DMS79 (cell line): ENCODE data around the gene TMEM220.
"Not testable (repeated sequence)": the region's sequence is repeated elsewhere in the genome, so short reads cannot be mapped to it uniquely, and the experiment has no call there.

Source experiments
- DNase-seq: peaks from one replicate; lab custom pipeline; 2025; lab: John Stamatoyannopoulos, UW

Gene TMEM220

DNA sequence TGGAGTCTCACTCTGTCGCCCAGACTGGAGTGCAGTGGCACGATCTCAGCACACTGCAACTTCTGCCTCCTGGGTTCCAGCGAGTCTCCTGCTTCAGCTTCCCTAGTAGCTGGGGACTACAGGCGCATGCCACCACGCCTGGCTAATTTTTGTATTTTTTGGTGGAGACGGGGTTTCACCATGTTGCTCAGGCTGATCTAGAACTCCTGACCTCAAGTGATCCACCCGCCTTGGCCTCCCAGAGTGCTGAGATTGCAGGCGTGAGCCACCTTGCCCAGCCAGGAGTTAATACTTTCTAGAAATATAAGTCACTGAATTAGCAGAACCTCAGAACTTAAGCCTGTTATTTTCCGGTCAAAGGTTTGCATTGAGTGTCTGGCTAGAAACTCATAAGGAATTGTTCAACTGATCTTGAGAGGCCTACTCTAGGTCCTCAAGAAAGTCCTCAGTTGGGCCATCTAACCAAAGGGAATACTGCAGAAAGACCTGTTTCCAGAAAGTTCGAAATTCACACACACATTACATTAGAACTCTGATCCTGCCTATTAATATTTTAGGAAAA, 1.4 kb downstream of the TMEM220 start:
- DNase-seq, result no peak

DNA sequence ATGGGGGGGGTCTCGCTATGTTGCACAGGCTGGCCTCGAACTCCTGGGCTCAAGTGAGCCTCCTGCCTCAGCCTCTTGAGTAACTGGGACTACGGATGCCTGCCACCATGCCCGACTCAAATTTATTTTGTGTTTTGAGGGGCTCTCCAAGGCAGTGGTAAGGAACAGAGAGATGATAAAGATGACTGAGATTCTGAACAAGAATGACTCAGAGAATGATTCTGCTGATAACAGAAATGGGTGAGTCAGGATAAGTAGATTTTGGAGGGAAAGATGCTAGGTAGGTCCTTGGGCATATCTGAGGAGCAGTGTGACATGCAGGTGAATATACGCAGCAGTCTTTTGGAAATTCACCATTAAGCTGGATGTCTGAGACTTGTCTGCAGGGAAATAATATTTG, 2.6 kb downstream of the TMEM220 start:
- DNase-seq, result no peak

DNA sequence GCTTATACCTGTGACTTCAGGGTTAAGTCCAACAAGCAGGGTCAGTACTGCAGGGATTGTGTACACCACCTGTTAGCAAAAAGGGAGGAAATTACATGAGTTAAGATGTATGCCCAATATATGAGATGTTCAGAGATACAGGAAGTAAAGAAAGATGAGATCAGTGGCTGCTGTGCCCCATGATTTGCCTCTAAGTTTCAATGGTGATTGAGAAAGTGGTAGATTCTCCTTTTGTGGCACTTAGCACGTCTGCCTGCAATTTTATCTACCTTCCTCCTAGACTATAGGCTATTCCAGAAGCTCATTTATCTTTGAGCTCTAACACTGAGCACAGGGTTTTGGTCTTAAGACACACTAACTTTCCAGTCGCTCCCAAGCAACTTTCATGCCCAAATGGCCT, 3.6 kb downstream of the TMEM220 start:
- DNase-seq, result no peak

DNA sequence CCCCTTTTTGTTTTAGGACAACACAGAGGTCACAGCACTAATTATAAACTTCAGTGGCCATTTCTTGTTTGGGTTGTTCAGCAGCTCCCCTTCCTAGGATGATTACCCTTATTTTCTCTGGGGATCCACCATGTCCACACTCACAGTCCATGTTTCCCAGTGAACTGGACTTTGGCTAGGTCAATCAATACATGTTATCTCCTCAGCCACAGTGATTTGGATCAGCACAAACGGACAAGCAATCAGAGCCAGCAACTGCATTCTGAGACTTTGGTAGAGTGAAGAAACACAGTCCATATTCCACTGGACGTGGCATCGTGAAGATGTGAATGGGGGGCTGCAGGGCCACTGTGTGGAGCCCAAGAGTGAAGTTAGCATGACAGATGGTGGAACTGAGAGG, 4.6 kb downstream of the TMEM220 start:
- DNase-seq, result no peak

DNA sequence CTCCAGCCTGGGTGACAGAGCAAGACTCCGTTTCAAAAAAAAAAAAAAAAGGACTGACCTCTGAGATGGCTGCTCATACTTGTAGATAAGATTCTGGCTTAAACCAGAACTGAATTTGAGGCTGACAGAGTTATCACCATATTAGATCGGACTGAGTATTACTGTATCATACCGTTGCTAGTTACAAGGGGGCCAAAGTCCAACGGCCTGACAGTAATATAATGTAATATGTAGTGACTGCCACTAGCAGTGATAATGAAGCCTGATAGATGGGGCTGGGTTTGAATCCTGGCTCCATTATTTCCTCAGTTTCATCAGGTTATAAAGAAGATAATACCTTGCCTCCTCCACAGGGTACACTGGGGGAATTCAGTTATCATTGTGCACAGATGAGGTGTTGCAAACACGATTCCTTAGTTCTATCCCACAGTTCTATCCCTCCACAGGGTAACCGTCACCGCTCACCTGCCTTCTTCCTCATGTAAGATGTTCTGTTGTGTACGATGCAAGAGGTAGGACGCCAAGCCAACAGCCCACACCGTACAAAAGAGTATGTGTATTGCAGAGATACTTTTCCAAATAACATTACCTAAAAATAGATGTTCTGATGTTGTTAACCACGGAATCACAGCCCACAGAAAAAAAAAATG, 5.2 kb downstream of the TMEM220 start:
- no peak for DNase-seq

DNA sequence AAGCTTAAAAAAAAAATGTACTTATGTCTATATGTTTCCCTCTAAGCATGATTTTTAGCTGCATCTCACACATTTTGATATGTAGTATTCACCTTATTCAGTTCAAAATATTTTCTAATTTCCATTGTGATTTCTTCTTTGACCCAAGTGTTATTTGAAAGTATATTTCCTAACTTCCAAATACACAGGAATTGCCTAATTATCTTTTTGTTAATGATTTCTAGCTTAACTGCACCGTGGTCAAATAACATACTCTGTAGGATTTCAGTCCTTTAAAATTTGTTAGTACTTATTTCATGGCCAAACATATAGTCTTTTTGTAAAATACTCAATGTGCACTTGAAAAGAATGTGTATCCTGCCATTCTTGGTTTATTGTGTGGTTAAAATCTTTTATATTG, 11.3 kb downstream of the TMEM220 start:
- DNase-seq, result no peak

DNA sequence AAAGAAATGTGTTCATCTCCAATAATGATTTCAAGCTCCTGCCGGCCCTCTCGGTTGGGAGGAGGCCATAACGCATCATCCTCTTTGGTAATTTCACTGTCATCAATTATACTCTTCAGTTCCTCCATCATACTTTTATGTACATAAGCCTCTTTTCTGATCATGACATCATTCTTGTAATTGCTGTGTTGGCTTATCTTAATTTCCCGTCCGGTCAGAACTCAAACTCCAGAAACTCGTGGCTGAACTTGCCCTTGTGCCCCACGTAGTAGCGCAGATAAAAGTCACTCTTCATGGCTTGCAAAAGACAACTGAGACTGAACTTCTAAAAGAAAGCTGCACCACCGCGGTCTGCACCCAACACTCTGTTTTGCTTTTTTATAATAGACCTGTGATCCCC, 13.6 kb downstream of the TMEM220 start:
- DNase-seq, result no peak

DNA sequence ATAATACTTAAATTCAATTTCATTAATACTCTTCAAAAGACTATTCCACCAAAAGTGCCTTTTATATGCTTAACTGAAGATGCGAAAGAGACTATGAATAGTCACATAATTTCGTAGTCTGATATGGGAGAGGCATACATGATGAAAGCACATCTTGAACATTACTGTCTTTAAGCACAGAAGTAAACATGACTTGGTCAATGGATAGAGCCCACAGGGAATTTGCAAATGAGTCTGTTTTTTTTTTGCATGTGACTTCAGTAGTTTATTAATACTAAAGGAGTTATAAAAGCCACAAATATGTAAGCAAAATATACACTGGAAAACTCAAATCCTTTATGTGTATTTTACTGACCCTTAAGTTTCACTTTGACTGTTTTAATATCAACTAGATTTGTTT, 16.5 kb downstream of the TMEM220 start:
- no peak for DNase-seq

DNA sequence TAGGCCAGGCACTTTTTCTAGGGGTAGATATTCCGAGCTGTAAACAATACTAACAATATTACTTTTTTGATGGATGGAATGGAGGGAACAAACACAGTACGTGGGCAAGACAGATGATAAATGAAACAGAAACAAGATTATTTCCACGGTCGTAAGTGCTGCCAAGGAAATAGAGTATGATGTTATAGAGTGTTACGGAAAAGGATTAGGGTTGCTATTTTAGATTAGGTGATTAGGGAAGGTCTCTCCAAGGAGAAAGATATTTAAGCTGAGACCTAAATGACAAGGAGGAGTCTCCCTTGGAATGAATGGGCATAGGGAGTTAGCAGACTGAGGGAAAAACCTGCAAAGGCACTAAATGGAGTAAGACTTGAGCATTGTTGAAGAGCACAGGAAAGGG, 24.1 kb downstream of the TMEM220 start:
- no peak for DNase-seq

DNA sequence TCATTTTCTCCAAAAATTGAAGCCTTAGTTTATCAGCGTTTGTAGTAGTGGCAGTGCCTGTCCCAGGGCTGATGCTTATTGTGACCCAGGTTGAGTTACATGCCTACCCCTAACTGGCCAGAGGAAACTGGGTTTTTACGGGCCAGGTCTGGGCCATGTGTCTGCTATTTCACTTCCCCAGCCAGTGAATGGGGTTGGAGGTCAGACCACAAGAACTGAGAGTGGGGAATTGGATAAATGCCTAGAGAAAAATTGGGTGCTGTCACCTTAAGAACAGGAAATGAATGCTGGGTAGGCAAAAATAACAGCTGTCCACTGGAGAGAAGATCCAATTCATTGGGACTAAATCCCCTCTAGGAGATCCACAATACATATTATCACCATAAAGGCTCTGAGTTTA, 27.2 kb downstream of the TMEM220 start:
- no peak for DNase-seq

DNA sequence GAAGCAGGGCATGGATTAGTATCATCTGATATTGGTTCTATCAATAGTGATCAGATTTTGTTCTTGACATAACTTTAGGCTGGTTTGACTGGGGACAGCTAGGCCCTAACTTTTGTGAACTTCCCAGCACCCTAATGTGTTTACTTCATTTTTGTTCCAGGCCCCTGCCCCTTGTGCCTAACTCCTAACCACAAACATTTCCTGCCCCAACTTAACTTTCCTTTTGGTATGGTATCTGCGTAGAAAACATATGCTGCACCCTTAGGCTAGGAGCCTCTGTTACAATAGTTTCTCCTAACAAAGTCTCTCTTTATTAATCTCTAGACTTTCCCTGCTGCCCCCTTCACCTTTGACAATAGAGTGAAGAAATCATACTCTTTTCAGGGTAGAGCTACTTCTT, 30.0 kb downstream of the TMEM220 start:
- no peak for DNase-seq

DNA sequence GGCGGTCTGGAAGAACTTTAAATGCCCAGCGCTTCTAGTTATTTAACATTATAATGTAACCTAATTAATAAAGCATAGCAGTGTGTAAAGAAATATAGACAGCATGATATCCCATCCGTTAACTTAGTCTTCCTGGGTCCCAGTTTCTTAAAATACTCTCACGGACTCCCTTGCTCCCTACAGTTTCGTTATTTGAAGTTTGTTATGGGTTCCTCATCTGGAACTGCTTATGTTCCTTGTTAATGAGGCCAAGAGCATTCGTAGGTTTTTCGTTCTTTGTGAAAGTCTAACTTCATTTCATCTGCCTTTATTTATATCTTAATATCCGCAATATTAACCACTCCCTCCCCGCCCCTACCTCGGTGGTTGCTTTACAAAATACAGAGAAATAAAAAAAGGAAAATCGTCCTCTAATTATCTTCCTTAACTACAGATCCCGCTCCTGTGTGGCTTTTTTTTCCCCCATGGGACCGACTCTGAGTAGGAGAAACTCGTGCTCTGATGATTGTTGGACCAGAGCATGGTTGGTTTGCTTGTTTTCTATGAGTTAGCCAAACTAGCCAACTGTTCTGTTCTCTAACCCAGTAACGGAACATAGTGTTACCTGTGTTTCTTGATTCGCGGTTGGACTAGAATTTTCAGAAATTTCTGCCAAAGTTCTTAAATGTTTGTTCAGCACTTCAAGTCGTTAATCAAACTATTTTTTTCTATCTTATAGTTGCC, 31.6 kb downstream of the TMEM220 start:
- DNase-seq, result no peak

DNA sequence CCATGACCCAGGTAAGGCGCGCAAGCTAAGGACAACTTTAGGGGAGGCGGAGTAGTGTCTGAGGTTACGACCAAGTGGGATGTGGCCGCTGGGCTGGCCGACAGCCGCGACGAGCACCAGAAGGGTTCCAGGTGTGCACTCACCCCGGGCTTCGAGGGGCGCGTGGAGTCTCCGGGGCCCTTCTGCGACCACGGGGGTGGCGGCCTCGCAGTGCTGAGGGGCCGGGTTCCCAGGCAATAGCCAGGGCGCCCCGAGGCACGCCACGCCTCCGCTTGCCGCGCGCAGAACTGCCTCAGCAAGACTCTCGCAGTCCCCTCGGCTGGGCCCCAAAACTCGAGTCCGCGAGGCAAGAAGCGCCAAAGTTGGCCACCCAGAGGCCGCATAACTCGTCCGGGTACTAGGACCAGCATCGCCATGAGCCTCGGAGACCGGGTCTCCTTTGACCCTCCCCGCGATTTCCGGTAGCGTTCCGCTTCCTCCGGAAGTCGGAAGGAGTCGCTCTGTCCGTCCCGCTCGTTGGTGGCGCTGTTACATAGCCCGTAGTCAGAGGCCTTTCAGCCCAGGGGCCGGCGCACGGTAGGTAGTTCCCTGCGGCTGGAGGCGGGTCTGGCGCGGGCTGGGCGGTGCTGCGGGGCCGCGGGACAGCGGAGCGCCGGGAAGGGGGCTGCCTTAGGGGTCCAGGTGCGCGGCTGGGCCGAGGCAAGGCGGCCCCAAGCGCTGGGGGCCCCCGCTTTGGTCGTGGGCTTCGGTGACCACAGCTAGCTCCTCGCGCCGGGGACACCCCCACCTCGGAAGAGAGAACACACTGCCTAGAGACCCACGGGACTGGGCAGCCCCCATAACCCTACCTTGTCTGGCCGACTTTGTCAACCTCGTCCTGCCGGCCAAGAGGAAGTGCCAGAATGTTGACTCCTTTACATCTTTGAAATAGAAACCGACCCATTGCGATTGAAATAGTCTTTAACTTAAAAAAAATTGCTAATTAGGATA, 32.4 kb downstream of the TMEM220 start, which contains the start of the genes ADPRM and SCO1:
Gene ADPRM, plus strand, starts transcription at position 503 of the 990 bp plus-strand sequence. CDS start 7,333 bp downstream, outside the sequence.
Gene SCO1, minus strand, starts transcription at position 442 of the 990 bp plus-strand sequence. Its CDS starts 26 bp downstream, at position 416.
- DNase-seq, result peak; percentile 52

DNA sequence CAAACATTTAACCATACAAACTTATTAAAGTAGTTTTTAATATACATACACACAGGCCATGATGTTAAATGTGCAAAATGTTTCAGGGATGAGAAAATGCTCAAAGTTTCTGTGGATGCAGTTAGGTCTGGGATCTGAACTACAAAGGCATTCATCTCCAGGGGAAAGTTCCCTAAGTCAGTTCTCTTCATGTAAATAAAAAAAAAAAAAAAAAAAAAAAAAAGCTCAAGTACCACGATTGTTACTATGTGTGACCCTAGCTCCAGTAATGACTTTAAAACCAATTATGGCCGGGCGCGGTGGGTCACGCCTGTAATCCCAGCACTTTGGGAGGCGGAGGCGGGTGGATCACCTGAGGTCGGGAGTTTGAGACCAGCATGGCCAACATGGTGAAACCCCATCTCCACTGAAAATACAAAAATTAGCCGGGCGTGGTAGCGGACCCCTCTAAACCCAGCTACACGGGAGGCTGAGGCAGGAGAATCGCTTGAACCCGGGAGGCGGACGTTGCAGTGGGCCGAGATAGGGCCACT, 33.9 kb downstream of the TMEM220 start:
- not testable (repeated sequence) for DNase-seq

DNA sequence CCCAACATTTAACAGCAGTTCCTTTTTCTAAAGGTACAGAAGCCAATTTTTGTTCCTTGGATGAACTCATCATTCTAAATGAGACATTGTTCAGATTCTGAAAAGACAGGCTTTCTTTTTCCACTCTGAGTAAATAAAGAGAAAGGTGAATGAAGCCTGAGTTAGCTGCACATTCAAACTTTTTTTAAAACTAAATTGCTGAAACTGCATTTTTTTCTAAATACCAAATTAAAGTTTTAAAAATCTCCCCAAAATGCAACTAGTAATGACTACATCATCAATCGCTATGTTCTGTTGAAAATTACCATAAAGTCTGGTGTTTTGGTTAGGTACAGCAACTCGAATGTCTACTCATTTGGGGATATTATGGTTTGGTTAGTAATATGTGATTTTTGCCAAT, 42.3 kb downstream of the TMEM220 start:
- DNase-seq, result no peak

DNA sequence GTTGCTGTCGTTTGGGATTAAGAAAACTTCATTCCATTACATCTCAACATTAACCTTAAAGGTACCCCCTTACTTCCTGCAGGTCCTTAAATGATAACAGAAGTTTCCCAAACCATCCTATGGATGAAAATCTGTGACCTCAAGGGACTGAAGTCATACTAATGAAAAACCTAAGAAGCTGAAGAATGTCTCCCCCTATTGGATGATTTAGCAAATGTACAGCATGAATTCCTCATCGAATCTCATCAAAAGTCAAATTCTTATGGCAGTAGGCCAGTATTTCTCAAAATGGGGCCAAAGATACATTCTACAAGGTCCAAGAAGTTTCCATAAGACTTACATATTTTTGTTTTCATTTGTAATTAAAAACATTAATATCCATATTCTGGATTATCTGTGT, 46.0 kb downstream of the TMEM220 start:
- no peak for DNase-seq

DNA sequence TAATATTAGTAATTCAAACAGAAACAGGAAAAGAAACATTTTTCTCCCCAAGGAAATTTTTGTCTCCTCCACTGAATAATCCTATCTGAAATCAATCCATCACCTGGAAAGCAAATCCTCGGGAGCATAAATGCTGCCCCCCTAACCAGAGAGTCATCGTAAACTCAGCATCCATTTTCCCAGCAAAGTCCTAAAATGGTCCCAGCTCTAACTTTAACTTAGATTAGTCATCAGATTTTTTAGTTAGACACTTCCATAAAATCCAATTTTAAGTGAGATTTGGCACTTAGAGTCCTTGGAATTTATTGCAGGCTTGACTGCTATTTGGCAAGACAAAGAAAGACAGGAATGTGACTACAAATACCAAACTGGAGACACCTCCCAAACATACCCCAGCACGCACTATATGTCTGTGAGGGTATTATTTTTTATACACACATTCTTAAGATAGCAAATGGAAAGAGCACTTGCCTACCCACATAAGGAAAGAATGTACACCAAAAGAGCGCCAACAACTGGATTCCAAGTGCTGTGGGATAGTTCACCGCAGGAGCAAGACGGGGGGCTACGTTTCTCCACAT, 47.9 kb downstream of the TMEM220 start:
- DNase-seq, result no peak

DNA sequence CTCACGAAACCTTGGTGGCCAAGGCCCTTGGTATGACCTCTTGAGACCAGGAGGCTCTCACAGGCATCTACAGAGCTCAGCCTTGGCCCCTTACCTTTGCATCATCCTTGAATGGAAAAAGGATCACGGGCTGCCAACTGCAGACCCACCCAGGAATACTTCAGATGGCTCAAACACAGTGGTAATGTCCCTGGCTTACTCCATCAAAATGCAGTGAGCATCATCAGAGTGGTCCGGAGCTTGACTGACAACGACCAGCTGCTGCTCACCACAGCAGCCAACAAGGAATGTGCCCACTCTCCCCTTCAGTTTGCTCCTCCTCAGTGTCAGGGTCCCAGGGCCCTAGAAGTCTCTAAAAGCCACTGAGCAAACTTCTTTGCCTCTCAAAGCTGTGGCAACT, 55.1 kb downstream of the TMEM220 start:
- DNase-seq, result no peak

DNA sequence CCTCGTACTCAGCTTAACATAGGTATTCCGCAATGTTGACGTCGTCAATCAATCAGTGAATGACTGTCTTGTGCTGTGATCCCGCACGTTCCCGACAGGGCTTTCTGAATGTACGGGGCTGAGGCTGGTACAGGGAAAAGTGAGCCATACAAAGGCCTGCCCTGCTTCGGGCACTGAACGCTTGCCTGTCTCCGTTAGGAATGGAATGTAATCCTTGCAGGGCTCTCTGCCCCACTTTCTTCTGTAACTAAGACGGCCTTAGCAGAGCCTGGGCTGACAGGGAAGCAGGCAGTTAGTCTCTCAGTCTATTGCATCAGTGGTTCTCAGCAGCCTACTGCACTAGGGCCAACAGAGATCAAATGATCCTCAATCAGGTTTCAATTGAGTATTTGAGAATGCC, 56.5 kb downstream of the TMEM220 start:
- DNase-seq, result no peak

DNA sequence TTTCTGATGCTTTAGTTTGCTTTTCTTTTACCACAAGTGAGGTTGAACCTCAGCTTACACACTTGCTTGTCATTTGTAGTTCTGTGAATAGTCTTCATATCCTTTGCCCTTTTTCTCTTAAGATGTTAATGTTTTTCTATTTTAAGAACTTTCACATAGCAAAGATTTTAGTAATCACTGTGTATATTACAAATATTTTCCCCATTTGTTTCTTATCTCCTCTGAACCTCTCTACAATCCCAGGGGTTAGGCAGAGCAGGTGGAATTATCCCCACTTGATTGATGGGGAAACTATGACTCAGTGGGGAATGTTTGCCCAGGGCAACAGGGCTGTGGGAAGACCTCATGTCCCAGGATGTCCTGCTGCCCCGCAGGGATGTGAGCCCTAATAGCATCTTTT, 61.0 kb downstream of the TMEM220 start:
- DNase-seq, result no peak

DNA sequence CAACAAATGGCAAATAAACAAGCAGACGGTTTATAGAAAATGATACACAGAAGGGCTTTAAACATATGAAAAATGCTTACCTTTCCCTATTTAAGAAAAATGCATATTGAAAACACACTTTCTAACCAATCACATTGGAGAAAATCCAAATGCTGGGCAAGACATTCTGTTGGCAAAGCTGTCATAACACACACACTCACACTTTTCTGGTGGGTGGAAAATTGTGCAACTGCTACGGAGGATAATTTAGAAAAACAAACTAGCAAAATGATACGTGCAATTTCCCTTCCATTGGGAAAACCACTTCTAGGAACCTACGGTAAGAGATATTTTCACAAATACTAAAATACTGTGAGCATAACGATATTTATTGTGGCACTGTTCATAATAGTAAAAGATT, 62.9 kb downstream of the TMEM220 start:
- no peak for DNase-seq

DNA sequence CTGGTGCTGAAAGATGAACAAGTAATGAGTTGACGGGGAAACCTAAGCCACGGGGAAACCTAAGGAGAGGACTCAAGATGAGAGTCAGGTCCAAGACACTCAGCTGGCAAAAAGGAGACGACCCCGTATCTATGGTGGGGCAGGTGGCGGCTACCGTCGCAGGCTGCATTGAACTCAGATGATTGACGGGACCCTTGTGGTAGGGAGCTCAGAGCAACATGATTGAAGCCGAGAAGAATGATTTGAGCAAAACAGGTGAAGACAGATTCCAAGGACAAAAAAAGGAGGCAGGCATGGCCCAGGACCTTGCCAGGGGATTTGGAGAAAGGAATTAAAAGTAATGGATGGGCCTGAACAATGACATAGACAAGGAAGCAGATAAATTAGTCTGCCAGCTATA, 65.3 kb downstream of the TMEM220 start:
- DNase-seq, result no peak
